Urothelium cell line (cell line): ENCODE results near the gene ITGB1.
"Not testable (repeated sequence)": the region's sequence is repeated elsewhere in the genome, so short reads cannot be mapped to it uniquely, and the experiment has no call there.

ENCODE experiments used
- DNase-seq: peaks from one replicate; pipeline ENCODE4 v3.0.0; 2011; ENCODE audit warnings: low spot score, mixed read lengths
- FAIRE-seq: peaks from 2 replicates; lab custom pipeline; 2011; peaks lifted over from hg19 to GRCh38; lab: Jason Lieb, UNC

The ITGB1 gene

GRCh38 chr10:32980558-32981468, 22.8 kb upstream of the ITGB1 start:
- FAIRE-seq, result peak; percentile 91

GRCh38 chr10:32980242-32980557, 22.2 kb upstream of the ITGB1 start:
- no peak for FAIRE-seq
- no peak for DNase-seq

More at GRCh38 chr10:32980558-32981468, 22.8 kb upstream of the ITGB1 start:
- DNase-seq, result peak; percentile 91

DNA sequence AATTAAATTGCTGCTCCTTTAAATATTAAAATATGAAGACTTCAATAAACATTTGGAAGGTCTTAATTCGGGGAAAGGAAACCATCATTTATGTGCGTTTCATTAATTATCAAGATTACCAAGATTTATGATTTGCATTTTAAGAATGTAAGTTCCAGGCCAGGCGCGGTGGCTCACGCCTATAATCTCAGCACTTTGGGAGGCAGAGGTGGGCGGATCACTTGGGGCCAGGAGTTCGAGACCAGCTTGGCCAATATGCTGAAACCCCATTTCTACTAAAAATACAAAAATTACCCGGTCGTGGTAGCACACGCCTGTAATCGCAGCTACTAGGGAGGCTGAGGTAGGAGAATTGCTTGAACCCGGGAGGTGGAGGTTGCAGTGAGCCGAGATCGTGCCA, 21.7 kb upstream of the ITGB1 start:
- not testable (repeated sequence) for FAIRE-seq, DNase-seq

DNA sequence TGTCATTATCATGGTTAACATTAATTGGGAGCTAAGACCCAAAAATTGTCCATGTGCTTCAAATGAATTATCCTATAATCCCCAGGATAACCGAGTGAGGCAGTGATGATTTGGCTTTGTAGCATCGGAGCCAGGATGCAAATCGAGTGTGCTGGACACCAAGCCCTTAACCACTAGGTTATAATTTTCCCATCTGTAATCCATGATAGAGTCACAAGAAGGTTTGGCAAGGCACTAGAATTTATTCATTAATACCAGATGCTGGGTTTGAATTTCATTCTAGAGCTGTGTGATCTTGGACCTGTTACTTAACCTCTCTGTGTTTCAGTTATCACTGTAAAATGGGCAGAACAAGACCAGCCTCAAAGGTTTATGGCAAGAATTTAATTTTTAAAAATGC, 21.0 kb upstream of the ITGB1 start:
- no peak for FAIRE-seq

GRCh38 chr10:32977846-32978809, 20.1 kb upstream of the ITGB1 start:
- DNase-seq, FAIRE-seq: not testable (repeated sequence)

More for the DNA sequence above, 21.0 kb upstream of the ITGB1 start:
- DNase-seq, result no peak

DNA sequence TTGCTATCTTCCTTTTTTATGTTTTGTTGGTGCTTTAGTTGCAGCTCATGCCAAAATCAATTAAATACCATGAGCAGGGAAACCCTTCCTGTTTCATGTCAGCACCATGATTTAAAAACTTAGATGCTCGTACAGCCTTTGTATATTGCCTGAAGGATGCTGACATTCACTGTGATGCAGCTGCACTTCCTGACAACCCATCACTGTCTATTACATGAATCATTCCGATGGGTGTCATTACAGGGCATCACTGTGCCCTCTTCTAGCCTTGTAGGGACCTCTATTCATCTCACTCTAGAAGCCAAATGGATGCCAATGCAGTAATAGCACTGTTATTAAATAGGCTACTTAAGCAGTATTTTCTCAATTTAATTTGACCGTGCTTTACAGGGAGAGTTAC, 18.3 kb upstream of the ITGB1 start:
- no peak for FAIRE-seq
- no peak for DNase-seq

- no peak for FAIRE-seq
- DNase-seq, result no peak
These were observed 14.9 kb upstream of the ITGB1 start for GRCh38 chr10:32972929-32973328.

- no peak for DNase-seq
- FAIRE-seq, result no peak
These were observed 14.4 kb upstream of the ITGB1 start for GRCh38 chr10:32972460-32972859.

- FAIRE-seq, result no peak
- DNase-seq, result no peak
These were observed 13.6 kb upstream of the ITGB1 start for GRCh38 chr10:32971536-32972091.

DNA sequence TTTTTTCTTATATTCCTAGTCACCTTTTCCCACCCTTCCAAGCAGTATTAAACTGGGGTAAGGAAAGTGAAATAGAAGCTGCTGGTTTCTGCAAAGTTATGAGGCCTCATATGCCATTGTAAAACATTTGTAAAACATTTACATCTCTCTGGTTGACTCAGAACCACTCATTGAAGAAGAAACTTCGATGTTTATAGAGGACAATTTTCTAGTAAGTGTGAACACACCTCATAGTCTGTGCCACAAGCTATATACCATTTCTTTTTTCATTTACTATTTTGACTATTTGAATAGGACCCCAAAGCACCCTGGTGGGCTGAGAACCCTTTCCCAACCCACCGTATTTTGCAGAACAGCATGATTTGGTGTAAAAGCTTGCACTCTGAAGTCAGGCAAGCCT, 12.9 kb upstream of the ITGB1 start:
- DNase-seq (no peak), FAIRE-seq (no peak)

- FAIRE-seq, result no peak
- DNase-seq, result no peak
These were observed 6.2 kb upstream of the ITGB1 start for GRCh38 chr10:32964270-32964669.

GRCh38 chr10:32963096-32963495, 5.1 kb upstream of the ITGB1 start:
- FAIRE-seq (no peak), DNase-seq (no peak)

DNA sequence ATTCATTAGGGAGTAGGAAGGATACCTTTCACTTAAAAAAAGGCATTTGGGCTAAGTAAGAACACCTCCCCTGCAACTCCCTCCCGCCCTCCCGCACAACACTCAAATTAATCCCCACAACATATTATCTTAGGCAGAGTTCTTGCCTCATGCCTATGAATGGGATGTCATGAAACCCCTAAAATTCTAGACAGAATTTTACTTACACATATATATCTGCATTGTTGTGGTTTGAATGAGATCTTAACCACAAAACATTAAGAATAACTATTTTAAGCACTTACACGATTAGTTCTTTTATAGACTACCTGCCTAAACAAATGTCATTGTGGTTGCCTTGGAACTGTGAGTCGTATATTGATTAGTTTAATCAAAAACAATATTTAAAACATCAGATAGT, 4.5 kb upstream of the ITGB1 start:
- no peak for FAIRE-seq
- no peak for DNase-seq

GRCh38 chr10:32961895-32962369, 3.9 kb upstream of the ITGB1 start:
- FAIRE-seq, result no peak
- no peak for DNase-seq

GRCh38 chr10:32961343-32961894, 3.4 kb upstream of the ITGB1 start:
- FAIRE-seq (no peak), DNase-seq (no peak)

DNA sequence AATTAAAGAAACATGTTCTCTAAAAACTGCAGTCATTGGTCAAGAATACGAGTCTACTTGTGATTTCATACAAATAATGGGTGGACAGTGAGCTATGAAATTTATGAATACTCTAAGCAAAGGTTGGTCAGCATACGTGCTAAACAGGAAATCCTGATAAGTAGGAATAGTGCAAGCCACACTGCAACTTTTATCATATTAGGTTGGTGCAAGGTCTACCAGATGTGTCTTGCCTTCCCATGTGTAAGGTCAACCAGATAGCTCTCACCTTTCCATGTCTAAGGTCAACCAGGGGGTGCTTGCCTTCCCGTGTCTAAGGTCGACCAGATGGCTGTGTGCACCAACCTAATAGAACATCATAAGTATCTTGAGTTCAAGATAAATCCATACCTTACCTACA, 2.0 kb upstream of the ITGB1 start:
- FAIRE-seq, result no peak
- no peak for DNase-seq

GRCh38 chr10:32959006-32959920, 1.2 kb upstream of the ITGB1 start:
- FAIRE-seq (no peak), DNase-seq (no peak)

DNA sequence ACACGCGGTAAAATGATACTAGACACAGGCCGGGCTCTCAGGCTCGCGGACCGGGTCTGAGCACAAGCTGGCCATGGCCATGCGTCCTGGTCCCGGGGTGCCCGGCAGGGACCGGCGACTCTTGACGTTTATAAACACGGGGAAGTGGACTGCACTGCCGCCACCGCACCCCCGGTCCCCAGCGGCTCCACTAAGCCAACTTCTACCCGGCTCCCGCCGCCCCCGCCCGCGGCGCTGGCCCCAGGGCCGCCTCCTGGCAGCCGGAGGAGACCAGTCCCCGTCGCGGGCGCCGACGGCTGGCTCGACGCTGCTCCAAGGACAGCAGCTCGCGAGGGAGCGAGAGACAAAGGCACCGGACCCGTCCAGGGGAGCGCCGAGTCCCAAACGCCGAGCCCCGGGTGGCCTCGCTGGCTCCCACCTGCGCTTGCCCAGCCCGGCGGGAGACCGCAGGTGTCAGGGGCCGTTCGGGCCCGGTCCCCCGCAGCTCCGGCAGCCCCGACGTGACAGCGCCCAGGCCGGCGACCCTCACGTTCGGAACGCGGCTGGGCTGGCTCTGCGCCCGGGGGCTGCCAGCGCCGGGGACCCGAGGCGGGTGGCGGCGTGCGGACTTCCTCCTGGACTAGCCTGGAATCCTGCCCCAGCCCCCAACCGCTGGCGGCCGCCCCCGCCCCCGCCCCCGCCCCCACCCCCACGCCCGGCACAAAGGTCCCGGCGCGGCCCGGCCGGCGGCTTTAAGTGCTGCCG, 517 bp downstream of the ITGB1 start:
- FAIRE-seq, result no peak
- DNase-seq, result peak; percentile 66
